ENCODE data around the gene UFL1.
A peak's percentile ranks its signal among the peaks of the same experiment; 100 is the strongest.

UFL1 gene

DNA sequence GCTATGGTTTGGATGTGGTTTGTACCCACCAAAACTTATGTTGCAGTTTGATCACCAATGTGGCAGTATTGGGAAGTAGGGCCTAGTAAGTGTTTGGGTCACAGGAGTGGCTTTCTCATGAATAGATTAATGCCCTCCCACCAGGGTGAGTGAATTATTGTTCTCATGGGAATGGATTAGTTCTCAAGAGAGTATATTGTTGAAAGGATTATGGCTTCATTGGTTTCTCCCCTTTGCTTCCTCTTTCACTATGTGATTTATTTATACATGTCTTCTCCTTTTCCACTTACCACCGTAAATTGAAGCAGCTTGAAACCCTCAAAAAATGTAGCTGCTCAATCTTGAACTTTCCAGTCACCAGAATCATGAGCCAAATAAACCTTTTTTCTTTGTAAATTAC is 10.8 kb downstream of the UFL1 start:
- Histone ChIP-seq H2AFZ (ENCODE audit: low read depth, low read length) (no peak overlapping the region), H3K27ac (ENCODE audit: low read length) (no peak overlapping the region), H3K27me3 (ENCODE audit: low read depth, low read length) (no peaks in the 10 kb centered on the region), H3K79me2 (ENCODE audit: low read length) (no peaks in the 10 kb centered on the region), H3K4me2 (ENCODE audit: low read length) (no peak overlapping the region), H3K9ac (ENCODE audit: low read length) (no peak overlapping the region), H3K4me3 (ENCODE audit: low read length) (no peak overlapping the region), H3K36me3 (replicated peaks; ENCODE audit: low read depth, low read length) (peaks cover 42% of the 10 kb centered on the region), H3K9me3 (ENCODE audit: insufficient read depth, low read length) (no peaks in the 10 kb centered on the region), H4K20me1 (ENCODE audit: insufficient read depth, low read length) (no peaks in the 10 kb centered on the region), H3K4me1 (ENCODE audit: low read length) (peaks cover 15% of the 10 kb centered on the region)
- no peak for TF ChIP-seq EZH2phosphoT487 (IDR thresholded peaks at IDR 0.05; ENCODE audit: low read depth)
- TF ChIP-seq, protein P1, sequence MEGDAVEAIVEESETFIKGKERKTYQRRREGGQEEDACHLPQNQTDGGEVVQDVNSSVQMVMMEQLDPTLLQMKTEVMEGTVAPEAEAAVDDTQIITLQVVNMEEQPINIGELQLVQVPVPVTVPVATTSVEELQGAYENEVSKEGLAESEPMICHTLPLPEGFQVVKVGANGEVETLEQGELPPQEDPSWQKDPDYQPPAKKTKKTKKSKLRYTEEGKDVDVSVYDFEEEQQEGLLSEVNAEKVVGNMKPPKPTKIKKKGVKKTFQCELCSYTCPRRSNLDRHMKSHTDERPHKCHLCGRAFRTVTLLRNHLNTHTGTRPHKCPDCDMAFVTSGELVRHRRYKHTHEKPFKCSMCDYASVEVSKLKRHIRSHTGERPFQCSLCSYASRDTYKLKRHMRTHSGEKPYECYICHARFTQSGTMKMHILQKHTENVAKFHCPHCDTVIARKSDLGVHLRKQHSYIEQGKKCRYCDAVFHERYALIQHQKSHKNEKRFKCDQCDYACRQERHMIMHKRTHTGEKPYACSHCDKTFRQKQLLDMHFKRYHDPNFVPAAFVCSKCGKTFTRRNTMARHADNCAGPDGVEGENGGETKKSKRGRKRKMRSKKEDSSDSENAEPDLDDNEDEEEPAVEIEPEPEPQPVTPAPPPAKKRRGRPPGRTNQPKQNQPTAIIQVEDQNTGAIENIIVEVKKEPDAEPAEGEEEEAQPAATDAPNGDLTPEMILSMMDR (IDR thresholded peaks at IDR 0.05; ENCODE audit: low read depth, low read length): no peak

DNA sequence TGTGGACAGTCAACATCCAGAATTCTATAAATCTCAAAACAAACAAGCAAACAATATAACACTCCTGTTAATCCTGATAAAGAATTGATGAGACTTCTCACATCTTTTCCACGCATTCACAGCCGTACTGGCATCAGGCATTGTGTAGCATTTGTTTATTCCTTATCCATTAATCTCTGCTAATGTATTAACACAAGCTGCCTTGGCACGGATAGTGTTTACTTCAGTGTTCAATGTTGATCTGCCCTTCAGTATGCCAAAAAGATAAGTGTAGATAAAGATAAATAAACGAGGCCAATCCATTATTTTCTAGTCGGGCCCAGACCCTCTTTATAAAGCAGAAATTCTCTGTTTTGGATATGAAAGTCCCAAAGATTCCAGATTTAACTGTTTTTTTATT is 16.1 kb downstream of the UFL1 start:
- no peak overlapping the region for H3K27ac ChIP-seq (ENCODE audit: low read length)

DNA sequence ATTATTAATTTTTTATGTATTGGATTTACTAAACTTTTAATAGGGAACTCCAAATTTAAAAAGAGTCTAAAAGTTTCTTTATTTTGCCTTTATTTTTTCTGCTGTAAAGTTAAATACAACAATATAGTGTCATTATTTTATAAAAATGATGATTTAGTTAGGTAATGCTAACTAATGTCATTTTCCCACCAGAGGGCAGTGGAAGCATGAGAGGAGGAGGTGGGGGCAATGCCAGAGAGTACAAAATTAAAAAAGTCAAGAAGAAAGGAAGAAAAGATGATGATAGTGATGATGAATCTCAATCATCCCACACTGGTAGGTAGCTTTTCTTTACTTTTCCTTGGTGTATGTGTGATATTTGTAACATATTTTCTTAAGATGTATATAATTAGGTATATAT is 21.1 kb downstream of the UFL1 start:
- peaks cover 22% of the 10 kb centered on the region for H3K36me3 ChIP-seq (replicated peaks; ENCODE audit: low read depth, low read length)
- H2AFZ ChIP-seq (ENCODE audit: low read depth, low read length): no peak overlapping the region
- H3K79me2 ChIP-seq (ENCODE audit: low read length): no peaks in the 10 kb centered on the region
- H3K9me3 ChIP-seq (ENCODE audit: insufficient read depth, low read length): no peaks in the 10 kb centered on the region
- H3K4me1 ChIP-seq (ENCODE audit: low read length): no peaks in the 10 kb centered on the region
- H3K27ac ChIP-seq (ENCODE audit: low read length): no peak overlapping the region
- H3K4me3 ChIP-seq (ENCODE audit: low read length): no peak overlapping the region
- H3K4me2 ChIP-seq (ENCODE audit: low read length): no peak overlapping the region
- no peaks in the 10 kb centered on the region for H3K27me3 ChIP-seq (ENCODE audit: low read depth, low read length)
- TF ChIP-seq EZH2phosphoT487 (IDR thresholded peaks at IDR 0.05; ENCODE audit: low read depth): no peak
- TF ChIP-seq, protein P1 (IDR thresholded peaks at IDR 0.05; ENCODE audit: low read depth, low read length): peak; percentile 53
- no peaks in the 10 kb centered on the region for H4K20me1 ChIP-seq (ENCODE audit: insufficient read depth, low read length)
- no peak overlapping the region for H3K9ac ChIP-seq (ENCODE audit: low read length)

More for the DNA sequence above, 16.1 kb downstream of the UFL1 start:
- Histone ChIP-seq H3K36me3 (replicated peaks; ENCODE audit: low read depth, low read length) (peaks cover 15% of the 10 kb centered on the region), H3K4me3 (ENCODE audit: low read length) (no peak overlapping the region), H3K79me2 (ENCODE audit: low read length) (no peaks in the 10 kb centered on the region), H3K9me3 (ENCODE audit: insufficient read depth, low read length) (no peaks in the 10 kb centered on the region), H3K9ac (ENCODE audit: low read length) (no peak overlapping the region), H2AFZ (ENCODE audit: low read depth, low read length) (no peak overlapping the region), H3K27me3 (ENCODE audit: low read depth, low read length) (no peaks in the 10 kb centered on the region), H4K20me1 (ENCODE audit: insufficient read depth, low read length) (no peaks in the 10 kb centered on the region), H3K4me1 (ENCODE audit: low read length) (no peaks in the 10 kb centered on the region), H3K4me2 (ENCODE audit: low read length) (no peak overlapping the region)
- no peak for TF ChIP-seq EZH2phosphoT487 (IDR thresholded peaks at IDR 0.05; ENCODE audit: low read depth)
- TF ChIP-seq, protein P1 (IDR thresholded peaks at IDR 0.05; ENCODE audit: low read depth, low read length): no peak

DNA sequence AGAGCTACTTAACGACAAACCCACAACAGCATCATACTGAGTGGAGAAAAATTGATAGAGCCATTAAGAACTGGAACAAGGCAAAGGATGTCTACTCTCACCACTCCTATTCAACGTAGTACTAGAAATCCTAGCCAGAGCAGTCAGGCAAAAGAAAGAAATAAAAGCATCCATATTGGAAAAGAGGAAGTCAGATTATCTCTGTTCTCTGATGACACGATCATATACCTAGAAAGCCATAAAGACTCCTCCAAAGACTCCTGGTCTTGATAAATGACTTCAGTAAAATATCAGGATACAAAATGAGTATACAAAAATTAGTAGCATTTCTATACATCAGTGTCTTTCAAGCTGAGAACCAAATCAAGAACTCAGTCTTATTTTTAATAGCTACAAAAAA is 24.3 kb downstream of the UFL1 start:
- no peak overlapping the region for H3K27ac ChIP-seq (ENCODE audit: low read length)
- no peaks in the 10 kb centered on the region for H4K20me1 ChIP-seq (ENCODE audit: insufficient read depth, low read length)
- no peak overlapping the region for H3K9ac ChIP-seq (ENCODE audit: low read length)
- no peak for TF ChIP-seq EZH2phosphoT487 (IDR thresholded peaks at IDR 0.05; ENCODE audit: low read depth)
- TF ChIP-seq, protein P1 (IDR thresholded peaks at IDR 0.05; ENCODE audit: low read depth, low read length): no peak
- no peak overlapping the region for H3K4me3 ChIP-seq (ENCODE audit: low read length)
- no peaks in the 10 kb centered on the region for H3K79me2 ChIP-seq (ENCODE audit: low read length)
- H3K9me3 ChIP-seq (ENCODE audit: insufficient read depth, low read length): no peaks in the 10 kb centered on the region
- H3K4me1 ChIP-seq (ENCODE audit: low read length): no peaks in the 10 kb centered on the region
- H3K36me3 ChIP-seq (replicated peaks; ENCODE audit: low read depth, low read length): peaks cover 17% of the 10 kb centered on the region
- no peak overlapping the region for H3K4me2 ChIP-seq (ENCODE audit: low read length)
- H3K27me3 ChIP-seq (ENCODE audit: low read depth, low read length): no peaks in the 10 kb centered on the region
- no peak overlapping the region for H2AFZ ChIP-seq (ENCODE audit: low read depth, low read length)

All from OCI-LY3 (cell line).